HG02938 (cell line): ENCODE results near the gene FSTL3.
"Not testable (repeated sequence)": the region's sequence is repeated elsewhere in the genome, so short reads cannot be mapped to it uniquely, and the experiment has no call there.

Experiments
- ATAC-seq: cut with Tn5 transposase; IDR thresholded peaks from one replicate; pipeline ENCODE4 v1.9.1; 2021; ENCODE audit warnings: mild to moderate bottlenecking, moderate library complexity; ENCODE audit not compliant: unreplicated experiment

The FSTL3 gene

GRCh38 chr19:676339-677105 lies at the start of gene FSTL3:
FSTL3 (plus strand) TSS chr19:676392; CDS start chr19:676424, 32 bp downstream.
- ATAC-seq: no peak

- not testable (repeated sequence) for ATAC-seq
Measured at GRCh38 chr19:626566-626965, 49.6 kb upstream of the FSTL3 start.

GRCh38 chr19:628168-628567 lies 48.0 kb upstream of the FSTL3 start:
- no peak for ATAC-seq

- not testable (repeated sequence) for ATAC-seq
Measured at GRCh38 chr19:629515-629914, 46.7 kb upstream of the FSTL3 start.

- no peak for ATAC-seq
Measured at GRCh38 chr19:629961-630714, 46.1 kb upstream of the FSTL3 start.

- no peak for ATAC-seq
Measured at GRCh38 chr19:632579-633067, 43.6 kb upstream of the FSTL3 start.

- peak; percentile 75 for ATAC-seq
Measured at GRCh38 chr19:633068-633785, 43.0 kb upstream of the FSTL3 start, which contains the start of gene POLRMT. POLRMT (minus strand) TSS chr19:633537; CDS start chr19:633512, 25 bp downstream.

- no peak for ATAC-seq
Measured at GRCh38 chr19:633786-634639, 42.2 kb upstream of the FSTL3 start.

- ATAC-seq: no peak
Measured at GRCh38 chr19:634975-635652, 41.1 kb upstream of the FSTL3 start.

- no peak for ATAC-seq
Measured at GRCh38 chr19:638906-639252, 37.3 kb upstream of the FSTL3 start.

GRCh38 chr19:639253-640160 lies 36.7 kb upstream of the FSTL3 start, which contains the start of gene FGF22:
FGF22 (plus strand) TSS chr19:639879; CDS start chr19:639926, 47 bp downstream.
- no peak for ATAC-seq

- ATAC-seq: no peak
Measured at GRCh38 chr19:640161-640558, 36.0 kb upstream of the FSTL3 start.

GRCh38 chr19:640606-641189 lies 35.5 kb upstream of the FSTL3 start:
- no peak for ATAC-seq

- ATAC-seq: no peak
Measured at GRCh38 chr19:641702-642101, 34.5 kb upstream of the FSTL3 start.

GRCh38 chr19:642767-643727 lies 33.1 kb upstream of the FSTL3 start:
- no peak for ATAC-seq

- ATAC-seq: no peak
Measured at GRCh38 chr19:643736-644135, 32.5 kb upstream of the FSTL3 start.

GRCh38 chr19:644363-644762 lies 31.8 kb upstream of the FSTL3 start:
- ATAC-seq: no peak
